HCEC 1CT (cell line): ENCODE results near the gene TNFRSF21.
A peak's percentile ranks its signal among the peaks of the same experiment; 100 is the strongest.
"Not testable (repeated sequence)": the region's sequence is repeated elsewhere in the genome, so short reads cannot be mapped to it uniquely, and the experiment has no call there.

Experiments
- DNase-seq: peaks from one replicate; pipeline ENCODE4 v3.0.0-alpha.2; 2017

The TNFRSF21 gene, protein sequence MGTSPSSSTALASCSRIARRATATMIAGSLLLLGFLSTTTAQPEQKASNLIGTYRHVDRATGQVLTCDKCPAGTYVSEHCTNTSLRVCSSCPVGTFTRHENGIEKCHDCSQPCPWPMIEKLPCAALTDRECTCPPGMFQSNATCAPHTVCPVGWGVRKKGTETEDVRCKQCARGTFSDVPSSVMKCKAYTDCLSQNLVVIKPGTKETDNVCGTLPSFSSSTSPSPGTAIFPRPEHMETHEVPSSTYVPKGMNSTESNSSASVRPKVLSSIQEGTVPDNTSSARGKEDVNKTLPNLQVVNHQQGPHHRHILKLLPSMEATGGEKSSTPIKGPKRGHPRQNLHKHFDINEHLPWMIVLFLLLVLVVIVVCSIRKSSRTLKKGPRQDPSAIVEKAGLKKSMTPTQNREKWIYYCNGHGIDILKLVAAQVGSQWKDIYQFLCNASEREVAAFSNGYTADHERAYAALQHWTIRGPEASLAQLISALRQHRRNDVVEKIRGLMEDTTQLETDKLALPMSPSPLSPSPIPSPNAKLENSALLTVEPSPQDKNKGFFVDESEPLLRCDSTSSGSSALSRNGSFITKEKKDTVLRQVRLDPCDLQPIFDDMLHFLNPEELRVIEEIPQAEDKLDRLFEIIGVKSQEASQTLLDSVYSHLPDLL

DNA sequence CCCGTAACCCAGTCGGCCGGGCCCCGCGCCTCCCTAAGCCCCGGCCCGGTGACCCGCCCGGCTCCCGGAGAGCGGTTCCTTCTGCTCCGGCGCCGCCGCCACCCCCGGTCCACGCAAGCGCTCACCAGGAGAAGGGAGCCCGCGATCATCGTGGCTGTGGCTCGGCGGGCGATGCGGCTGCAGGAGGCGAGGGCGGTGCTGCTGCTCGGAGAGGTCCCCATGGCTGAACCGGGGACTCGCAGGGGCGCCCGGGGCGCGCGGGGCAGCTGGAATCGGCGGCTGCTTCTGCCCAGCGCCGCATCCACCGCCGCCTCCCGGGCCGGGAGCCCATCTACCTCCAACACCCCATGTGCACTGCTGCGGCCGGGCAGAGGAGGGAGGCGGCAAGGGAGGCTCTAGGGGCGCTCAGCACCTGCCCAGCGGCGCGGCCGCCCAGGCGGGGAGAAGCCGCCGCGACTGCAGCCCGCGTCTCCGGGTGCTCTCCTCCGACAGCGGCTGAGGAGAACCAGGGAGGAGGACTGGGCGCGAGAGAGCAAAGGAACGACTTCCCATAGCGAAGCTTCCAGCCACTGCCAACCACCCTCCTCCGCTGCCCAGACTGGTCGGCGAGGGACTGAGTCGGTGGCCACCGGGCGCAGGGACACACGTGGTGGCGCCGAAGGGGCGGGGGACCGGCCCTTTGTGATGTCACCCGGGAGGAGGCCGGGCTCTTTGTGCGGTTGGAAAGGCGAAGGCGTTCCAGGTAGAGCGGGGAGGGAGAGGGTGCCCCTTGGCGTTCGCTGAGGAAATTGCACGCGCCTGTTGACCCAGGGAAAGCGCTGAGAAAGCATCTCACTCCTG, at the start of gene TNFRSF21:
TSS of gene TNFRSF21 (minus strand) at position 615 of the 840 bp plus-strand sequence. CDS start at position 221, 394 bp downstream.
- DNase-seq = peak; percentile 80

DNA sequence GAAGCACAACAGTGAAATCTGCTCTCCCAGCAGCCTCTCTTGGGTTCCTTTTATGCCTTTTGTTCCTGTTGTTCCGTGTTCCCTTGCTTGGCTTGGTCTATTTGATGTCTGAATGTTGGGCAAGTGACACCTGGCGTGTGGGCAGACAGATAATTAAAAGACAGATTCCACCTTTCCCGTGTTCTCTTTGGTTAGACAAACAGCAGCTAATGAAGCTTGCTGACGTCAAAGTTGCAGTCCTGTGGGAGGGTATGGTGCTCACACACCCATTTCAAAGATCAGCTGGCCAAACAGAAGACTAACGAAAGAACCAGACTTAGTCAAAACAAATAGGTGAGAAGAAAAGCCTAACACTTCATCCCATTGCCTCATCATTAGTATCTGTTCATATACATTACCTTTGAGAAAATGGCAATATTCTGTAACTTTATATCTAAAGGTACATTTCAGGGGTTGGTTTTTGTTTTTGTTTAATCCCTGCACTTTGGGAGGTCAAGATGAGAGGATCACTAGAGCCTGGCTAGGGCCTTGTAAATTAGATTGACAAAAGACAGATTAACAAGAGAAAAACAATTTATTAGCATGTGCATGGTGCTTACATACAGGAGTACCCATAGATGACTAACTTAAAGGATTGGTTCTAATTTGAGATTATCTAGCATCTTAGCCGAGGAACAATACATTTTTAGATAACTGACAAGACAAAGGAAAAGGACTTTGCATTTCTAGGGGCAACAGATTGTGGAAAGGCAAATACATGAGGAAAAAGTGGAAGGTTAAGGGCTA, 48.9 kb upstream of the TNFRSF21 start:
- no peak for DNase-seq

DNA sequence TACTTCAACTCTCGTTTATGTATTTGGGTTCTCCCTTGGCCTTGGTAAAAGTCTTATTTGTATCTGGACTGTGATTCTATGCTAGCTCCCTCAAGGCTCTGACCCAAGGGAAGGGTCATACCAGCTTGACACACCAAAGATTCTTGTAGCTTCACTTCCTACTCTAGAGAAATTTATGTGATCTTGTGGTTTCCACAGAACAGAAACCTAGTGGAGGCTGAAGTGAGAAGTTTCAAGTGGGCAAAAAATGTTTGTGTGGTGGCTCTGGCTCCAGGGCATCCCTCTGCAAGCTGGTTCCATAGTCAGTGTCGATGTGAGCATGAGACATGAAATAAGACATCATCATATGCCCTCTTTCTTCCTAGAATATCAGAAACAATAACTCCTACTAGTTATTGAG, 48.1 kb upstream of the TNFRSF21 start:
- no peak for DNase-seq

DNA sequence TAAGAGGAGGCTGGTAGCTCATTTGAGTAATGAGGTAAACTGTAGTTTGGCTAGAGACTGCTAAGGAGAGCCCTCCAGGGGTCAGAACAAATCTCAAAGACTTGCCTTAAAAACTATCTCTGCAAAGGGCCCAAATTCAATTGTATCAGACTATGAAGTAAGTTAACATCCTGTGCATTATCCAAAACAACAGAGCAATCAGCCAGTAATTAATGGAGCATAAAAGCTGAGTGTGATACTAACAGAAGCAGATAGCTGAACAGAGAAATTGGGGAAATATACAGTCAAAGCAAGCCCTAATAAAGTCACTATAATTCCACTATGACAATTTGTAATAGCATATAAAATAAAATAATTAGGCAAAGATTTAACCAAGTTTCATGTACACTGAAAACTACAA, 45.8 kb upstream of the TNFRSF21 start:
- no peak for DNase-seq

DNA sequence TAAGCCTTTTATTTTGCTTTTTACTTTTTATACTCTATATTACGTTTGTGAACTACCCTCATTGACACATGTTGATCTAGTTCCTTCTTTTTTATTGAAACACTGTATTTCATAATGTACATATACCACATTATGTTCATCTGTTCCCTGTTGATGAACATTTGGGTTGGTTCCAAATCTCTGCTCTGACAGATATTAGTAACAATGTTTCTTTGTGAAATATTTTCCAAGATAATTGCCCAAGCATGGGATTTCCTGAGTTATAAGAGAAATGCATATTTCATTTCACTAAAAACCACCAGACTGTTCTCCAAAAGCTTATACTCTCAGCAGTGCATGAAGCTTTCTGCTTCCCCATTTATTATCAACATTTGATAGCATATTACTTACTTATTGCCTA, 44.2 kb upstream of the TNFRSF21 start:
- no peak for DNase-seq

DNA sequence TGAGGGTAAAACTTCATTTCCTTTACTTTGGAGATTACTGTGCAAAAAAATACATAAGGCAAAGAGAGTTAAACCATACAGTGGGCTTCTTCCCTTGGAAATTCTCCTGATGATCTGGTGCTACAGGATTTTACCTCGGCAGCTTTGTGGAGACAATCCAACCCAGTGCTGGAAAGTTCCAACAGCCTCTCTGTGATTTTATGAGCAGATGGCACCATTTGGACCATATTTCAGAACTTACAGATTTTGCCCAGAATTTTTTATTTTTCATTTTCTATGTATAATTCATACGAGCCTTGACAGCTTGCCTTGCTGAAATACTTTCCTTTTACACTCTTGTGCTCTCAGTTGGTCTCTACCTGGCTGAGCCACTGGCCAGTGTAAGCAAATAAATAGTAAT, 43.3 kb upstream of the TNFRSF21 start:
- DNase-seq = no peak

DNA sequence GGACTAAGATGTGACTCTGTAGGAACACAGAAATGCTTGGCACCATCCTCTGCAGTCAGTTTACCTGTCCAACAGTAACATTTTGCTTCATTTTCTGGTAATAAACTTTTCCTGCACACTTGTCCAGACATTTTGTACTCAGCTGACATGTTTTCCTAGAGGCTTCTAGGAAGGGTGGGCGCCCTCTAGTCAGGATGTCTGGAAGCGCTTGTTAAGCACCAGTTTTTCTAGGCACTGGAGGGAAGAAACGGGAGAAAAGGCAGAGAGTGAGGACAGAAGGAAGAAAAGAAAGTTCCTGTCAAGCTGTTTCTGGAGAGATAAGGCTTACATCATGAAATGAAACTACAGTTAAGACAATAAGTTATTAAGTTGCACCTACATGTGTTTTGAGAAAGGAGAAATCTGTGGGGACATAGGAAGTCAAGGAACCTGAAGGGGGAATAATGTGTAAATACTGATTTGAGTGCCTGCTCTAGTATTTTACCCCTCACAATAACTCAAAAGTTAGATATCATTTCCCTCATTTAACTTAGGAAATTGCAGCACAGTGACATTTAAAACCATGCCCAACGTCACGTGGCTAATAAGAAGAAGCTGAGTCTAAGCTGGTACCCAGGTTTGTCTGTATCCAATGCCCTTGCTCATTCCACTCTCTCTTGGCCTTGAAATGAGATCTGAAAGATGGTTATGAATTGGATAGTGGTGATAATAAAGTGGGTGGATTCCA, 42.7 kb upstream of the TNFRSF21 start:
- DNase-seq = no peak

DNA sequence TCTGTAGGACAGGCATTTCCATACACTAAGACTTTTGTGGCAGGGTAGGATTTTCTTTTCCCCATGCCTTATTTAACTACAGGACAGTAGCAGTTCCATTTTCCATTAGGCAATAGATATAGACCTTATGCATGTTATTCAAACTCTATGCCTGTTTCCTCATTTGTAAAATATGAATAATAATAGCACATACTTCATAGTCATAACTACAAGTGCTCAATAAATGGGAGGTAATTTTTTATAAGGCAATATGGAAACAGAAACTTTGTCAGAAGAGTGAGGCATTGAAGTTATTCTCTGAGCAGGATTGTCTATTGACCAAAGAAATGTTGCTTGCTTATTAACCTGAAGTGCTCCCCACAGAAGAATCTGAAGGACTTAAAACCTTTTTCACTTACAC, 41.9 kb upstream of the TNFRSF21 start:
- DNase-seq = no peak

DNA sequence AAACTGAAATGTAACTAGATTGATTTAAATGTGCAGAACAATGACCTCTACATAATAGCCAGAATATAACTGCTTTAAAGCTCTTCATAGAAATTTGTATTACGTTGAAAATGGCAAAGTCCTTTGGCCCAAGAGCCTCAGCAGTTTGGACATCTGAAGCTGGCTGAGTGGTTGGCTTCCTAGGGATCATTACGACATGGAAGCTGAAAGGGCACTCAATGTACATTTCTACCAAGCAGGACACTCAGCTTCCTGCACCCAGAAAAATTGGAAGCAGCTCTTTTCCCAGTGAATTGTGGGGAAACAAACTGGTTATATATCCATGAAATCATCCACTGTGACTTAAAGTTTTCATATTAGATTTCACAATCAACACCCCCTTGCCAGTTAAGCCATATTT, 40.2 kb upstream of the TNFRSF21 start:
- DNase-seq = no peak

DNA sequence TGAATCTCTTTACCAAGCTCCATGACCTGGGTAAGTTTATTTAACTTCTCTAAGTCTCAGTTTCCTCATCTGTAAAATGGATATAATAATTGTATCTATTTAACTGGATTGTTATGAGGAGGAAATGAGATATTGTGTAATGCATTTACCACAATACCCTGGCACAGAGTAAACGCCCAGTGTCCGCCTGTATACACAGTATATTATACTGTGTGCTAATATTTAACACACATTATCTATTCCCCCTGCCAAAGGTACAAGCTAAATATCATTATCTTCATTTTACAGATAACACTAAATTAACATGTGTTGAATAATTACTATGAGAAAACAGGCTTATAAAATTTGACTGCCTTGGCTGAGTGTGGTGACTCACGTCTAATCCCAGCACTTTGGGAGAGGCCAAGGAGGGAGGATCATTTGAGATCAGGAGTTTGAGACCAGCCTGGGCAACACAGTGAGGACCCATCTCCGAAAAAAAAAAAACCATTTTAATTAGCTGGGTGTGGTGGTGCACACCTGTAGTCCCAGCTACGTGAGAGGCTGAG, 38.7 kb upstream of the TNFRSF21 start:
- no peak for DNase-seq

DNA sequence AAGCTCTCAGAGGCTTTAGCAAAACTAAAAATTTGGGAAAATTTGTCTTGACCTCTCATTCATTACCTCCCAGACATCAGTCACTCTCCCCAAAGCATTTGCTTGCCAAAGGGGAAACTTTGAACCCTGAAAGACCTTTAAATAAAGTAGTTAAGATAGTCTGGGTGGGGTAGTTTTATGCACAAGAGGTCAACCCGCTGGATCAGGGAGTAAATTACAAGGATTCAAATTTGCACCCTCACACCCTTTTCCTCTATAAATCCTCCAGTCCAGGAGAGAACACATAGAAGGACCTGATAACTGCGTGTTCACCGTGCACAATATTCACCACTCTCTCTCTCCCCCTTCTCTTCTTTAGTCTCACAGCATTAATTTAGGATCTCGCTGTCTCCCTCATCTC, 36.1 kb upstream of the TNFRSF21 start:
- no peak for DNase-seq

DNA sequence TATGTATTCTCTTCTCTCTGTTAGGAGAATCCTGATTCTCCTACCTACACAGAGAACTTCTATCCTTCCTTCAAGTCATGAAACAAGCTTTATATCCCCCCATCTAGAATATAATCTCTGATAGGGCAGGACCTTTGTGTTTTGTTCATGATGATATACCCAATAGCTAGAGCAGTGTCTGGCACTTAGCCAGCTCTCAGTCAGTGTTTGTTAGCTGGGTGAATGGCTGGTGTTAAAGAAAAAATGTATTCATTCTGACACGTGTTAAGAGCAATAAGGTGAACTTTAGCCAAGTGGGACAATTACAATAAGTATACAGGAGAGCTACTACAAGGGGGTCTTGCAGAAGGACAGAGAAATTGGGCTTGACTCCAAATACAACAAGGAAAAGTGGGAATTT, 34.3 kb upstream of the TNFRSF21 start:
- DNase-seq = no peak

DNA sequence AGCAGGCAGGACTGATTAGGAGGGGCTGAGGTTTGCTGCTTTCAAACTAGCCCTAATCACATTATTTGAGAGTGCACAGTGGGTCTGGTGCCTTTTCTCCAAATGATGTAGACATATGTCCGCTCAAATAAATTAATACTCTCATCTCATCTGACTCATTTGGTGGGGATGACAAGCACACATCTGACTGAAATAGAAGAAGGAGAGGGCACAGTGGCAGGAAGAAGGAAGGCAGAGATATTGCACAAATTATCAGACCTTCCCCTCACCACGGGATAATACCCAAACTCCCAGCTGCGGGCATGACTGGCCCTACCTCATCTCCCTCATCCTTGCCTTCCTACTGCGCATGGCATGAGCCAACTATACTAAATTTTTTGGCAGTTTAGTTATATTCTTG, 33.9 kb upstream of the TNFRSF21 start:
- no peak for DNase-seq

DNA sequence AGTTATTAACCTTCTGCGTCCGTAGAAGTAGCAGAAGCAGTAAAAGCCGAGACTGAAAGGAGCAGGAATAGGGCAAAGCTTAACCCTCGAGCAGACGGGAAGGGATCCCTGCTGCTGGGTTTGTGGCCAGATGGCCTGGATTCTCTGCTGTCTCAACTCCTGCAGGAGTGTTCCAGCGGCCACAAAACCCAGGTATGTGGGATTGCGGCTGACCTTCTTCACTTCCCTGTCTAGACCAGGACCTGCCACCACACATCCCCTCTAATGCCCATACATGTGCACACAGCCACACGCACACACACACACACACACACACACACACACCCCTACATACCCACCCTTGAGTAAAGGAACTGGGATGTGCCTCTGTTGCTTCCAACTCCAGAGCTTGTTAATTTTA, 33.1 kb upstream of the TNFRSF21 start:
- DNase-seq = no peak

DNA sequence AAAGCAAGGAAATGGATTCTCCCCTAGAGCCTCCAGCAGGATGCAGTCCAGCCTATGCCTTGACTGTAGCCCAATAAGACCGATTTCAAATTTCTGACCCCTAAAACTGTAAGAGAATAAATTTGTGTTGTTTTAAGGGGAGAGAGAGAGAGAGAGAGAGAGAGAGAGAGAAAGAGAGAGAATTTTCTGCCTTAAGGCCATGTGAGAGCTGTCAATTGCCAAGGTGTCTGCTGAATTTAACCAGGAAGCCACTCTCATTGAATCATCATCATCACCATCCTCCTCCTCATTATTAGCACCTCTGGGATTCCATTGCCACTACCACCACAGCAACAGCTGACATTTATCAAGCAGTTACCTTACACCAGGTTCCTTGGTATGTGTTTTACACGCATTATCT, 27.8 kb upstream of the TNFRSF21 start:
- DNase-seq = no peak

DNA sequence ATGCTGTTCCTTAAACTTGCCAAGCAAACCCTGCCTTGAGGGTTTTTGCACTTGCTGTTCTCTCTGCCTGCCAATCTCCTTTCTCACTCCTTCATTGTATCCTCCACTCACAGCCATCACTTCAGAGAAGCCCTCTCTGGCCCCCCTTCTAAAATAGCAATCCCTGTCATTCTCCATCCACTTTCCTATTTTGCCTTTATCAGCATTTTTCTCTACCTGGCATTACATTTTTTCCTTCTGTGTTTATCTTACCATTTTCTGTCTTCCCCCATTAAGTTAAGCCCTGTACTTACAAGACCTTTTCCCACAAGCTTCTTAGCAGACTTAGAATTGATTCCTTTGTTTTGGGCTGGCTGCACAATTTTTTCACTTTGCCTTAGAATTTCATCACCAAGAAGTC, 26.6 kb upstream of the TNFRSF21 start:
- no peak for DNase-seq

DNA sequence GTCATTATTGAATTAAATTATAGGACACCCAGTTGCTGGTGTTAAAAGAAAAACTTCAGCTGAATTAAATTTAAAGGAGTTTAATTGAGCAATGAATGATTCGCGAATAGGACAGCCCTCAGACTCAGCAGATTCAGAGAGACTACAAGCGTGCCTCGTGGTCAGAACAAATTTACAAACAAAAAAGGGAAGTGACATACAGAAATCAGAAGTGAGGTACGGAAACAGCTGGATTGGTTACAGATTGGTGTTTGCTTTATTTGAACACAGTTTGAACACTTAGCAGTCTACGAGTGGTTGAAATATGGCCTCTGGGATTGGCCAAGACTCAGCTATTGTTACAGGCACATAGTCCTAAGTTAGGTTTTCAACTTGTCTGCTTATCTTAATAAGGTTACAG, 25.8 kb upstream of the TNFRSF21 start:
- DNase-seq = no peak

DNA sequence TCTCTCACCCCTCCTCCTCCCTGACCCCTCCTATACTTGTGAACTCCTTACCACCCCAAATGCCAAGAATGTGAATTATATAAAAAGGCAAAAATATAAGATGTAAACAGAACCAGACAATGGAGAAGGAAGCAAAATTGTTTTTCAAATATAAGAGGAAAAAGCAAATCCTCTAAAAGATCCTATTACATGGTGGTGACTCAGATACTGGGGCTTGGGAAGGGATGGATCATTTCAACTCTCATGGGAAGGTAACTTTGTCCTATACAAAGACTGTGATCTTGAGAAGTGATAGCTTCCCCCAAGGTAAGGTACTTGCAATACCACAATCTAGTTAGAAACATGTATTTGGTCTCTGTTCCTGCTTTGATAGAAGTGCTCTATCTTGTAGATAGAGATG, 24.6 kb upstream of the TNFRSF21 start:
- no peak for DNase-seq

DNA sequence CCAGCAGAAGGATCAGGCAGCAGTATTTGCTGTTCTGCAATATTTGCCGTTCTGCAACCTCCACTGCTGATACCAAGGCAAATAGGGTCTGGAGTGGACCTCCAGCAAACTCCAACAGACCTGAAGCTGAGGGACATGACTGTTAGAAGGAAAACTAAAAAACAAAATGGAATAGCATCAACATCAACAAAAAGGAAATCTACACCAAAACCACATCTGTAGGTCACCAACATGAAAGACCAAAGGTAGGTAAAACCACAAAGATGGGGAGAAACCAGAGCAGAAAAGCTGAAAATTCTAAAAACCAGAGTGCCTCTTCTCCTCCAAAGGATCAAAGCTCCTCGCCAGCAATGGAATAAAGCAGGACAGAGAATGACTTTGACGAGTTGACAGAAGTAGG, 18.9 kb upstream of the TNFRSF21 start:
- DNase-seq = not testable (repeated sequence)

DNA sequence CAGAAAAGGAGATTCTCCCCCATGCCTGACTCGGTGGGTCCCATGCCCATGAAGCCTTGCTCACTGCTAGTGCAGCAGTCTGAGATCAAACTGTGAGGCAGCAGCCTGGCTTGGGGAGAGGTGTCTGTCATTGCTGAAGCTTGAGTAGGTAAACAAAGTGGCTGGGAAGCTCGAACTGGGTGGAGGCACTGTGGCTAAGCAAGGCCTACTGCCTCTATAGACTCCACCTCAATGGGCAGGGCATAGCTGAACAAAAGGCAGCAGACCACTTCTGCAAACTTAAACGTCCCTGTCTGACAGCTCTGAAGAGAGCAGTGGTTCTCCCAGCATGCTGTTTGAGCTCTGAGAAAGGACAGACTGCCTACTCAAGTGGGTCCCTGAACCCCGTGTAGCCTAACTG, 18.4 kb upstream of the TNFRSF21 start:
- DNase-seq = not testable (repeated sequence)

DNA sequence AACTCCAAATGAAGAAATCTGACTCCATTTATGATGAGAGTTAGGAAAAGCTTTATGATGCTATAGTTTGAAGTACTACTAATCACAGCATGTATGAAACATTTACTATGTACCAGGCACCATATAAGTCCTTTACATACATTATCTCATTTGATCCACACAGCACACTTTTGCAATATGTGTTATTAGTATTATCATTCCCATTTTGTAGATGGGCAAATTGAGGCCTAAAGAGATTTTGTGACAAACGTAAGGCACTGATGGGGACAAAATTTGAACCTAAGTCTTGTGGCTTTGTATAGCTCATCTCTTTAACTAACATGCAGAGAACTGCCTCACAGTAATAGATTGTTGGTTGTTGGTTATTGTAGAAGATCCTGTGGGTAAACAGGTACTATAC, 14.2 kb upstream of the TNFRSF21 start:
- no peak for DNase-seq

DNA sequence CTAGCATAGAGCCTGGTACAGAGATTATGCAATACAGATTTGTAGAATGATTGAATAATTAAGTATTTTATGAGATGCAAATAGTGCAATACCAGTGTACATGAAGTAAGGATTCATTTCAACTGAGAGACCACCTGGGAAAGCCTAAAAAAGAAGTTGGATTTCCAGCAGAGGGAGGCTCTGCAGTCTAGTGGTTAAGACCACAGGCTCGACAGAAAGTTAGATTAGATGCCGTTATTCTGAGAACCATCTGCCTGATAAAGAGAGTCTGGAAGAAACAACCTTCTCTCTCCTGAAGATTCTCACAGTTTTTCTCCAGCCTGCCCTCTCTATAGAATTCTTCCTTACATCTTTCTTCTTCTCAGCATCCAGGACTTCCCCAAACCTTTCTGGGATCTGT, 13.6 kb upstream of the TNFRSF21 start:
- no peak for DNase-seq
